Middle frontal gyrus (tissue), 1 donor: ENCODE measurements around the gene ABCG8.

Source experiments
- DNase-seq: peaks from one replicate; pipeline ENCODE4 v3.0.0-alpha.2; 2015; ENCODE audit warnings: low spot score; ENCODE audit errors: extremely low spot score

ABCG8 gene

DNA sequence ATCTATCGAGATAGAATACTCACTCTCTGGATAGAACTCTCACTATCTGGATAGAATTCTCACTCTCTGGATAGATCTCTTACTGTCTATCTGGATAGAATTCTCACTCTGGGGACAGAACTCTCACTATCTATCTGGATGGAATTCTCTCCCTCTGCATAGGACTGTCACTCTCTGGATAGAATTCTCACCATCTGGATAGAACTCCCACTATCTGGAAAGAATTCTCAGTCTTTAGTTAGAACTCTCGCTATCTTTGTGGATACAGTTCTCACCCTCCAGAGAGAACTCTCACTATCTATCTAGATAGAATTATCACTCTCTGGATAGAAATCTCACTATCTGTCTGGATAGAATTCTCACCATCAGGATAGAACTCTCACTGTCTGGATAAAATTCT is 16.5 kb downstream of the ABCG8 start:
- DNase-seq: no peak

DNA sequence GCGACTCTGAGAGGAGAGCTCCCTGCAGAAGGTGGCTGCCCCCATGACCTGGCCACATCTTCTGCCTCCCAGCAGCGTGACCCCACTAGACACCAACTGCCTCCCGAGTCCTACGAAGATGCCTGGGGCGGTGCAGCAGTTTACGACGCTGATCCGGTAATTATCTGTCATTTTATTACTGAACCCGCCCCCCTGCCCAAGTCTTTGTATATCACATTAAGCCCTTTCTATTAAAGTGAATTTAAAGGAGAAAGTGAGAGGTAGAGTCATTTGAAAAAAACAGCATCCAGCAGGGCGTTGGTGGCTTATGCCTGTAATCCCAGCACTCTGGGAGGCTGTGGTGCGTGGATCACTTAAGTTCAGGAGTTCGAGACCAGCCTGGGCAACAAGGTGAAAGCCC is 33.4 kb downstream of the ABCG8 start:
- no peak for DNase-seq

DNA sequence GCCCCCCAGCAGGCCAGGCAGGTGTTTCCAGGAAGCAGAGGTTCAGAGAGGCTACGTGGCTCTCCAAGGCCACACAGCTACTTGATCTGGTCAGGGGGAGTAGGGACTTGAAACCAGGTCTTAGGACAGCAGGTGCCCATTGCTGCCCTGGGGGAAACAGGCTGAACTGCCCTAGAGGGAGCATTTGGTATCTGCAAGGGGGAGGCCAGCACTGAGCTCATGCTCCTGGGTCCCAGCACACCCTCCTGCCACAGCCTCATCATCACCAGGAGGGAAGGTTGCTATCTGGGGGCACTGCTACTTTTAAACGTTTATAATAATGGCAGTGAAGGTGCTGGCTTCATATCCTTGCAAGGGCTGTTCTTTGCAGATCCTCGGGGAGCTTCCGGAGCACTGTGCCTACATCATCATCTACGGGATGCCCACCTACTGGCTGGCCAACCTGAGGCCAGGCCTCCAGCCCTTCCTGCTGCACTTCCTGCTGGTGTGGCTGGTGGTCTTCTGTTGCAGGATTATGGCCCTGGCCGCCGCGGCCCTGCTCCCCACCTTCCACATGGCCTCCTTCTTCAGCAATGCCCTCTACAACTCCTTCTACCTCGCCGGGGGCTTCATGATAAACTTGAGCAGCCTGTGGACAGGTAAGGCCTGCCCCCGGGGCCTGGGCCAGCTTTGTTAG is 36.1 kb downstream of the ABCG8 start:
- no peak for DNase-seq

DNA sequence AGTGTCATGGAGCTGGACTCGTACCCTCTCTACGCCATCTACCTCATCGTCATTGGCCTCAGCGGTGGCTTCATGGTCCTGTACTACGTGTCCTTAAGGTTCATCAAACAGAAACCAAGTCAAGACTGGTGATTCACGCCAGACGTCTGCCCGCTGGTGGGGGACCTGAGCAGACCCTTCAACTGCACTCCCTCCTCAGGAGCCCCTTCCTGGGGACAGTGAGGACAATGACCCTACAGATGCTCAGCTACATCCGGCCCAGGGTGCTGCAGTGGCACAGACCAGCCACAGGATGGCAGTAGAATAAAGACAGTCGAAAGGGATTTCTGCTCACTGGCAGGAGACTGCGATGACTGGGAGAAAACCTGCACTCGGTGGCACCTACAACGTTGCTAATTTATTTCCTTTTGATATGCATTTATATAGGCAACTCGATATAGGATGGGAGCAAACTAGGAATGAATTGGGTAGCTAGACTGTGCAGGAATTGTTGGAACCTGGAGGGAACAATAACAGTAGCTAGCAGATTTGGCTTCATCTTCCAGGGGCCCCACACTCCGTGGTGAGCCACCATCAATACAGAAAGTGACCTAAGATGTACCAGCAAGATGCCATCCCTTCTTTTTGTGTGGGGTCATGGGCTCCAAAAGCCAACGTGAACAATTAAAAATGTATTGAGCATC is 39.2 kb downstream of the ABCG8 start:
- peak; percentile 56 for DNase-seq

DNA sequence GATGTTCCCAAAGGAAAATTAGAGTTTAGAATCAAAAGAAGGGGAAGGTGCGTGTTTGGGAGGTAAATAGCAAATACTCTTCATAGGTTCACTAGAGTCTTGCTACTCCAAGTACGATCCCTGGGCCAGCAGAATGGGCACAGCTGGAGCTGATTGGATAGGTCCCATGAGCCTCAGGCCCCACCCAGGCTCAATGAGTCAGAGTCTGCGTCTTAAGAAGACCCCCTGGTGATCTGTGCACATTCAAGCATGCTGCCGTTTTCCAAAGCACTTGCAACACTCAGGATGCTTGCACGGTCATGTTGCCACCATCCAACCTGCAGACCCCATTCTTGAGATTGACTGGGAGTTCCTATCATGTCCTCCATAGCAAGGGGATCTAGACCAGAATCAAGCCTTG is 40.5 kb downstream of the ABCG8 start:
- no peak for DNase-seq

DNA sequence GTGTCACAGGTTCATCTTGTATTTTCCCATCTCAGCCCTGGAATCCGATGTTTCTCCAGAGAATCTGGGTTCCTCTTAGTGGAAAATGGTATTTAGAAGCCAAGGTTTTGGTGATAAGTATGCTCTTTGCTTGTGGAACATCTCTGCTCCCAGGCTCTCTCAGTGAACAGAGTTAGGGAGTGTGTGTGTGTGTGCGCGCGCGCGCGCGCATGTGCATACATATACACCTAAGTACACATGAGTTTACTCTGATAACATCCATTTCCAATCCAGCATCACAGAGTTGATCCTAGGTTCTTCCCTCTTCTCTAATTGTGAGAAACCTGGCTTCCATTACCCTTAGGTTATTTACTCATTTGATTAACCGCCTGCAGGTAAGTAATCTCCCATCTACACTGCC is 41.7 kb downstream of the ABCG8 start:
- DNase-seq: no peak

DNA sequence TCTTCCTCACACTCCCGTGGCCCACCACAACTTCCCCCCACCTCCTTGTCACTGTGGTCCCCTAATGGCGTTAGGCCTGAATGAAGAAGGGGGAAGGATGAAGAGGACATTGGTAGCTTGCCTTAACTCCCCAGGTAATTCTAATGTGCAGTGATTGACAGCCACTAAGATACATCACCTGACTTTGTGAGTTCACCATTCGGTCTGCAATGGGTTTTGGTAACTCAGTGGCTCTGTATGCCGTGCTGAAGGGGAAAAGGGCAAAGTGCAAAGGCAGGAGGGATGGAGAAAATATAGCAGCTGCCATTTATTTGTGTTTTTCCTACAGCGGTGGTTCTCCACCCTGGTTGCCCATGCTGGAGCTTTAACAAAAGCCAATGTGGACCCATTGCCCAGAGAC is 42.2 kb downstream of the ABCG8 start:
- no peak for DNase-seq

DNA sequence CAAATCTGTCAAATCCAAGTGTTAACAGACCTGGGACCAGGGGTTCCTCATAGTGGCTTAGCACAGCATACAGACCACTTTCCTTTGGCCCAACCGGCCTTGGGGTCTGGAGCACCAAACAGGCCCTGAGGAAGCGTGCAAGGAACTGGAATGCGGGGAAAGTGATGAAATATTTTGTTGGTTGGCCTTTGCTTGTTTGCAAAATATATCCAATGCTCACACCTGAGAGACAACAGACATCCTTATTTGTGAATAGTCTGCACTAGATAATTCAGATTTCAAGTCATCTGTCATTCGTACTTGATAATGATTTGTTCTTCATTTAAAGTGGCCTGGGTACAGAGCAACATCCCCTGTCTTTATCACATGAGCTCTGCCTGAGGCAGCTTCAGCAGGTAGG is 43.5 kb downstream of the ABCG8 start:
- DNase-seq: no peak

DNA sequence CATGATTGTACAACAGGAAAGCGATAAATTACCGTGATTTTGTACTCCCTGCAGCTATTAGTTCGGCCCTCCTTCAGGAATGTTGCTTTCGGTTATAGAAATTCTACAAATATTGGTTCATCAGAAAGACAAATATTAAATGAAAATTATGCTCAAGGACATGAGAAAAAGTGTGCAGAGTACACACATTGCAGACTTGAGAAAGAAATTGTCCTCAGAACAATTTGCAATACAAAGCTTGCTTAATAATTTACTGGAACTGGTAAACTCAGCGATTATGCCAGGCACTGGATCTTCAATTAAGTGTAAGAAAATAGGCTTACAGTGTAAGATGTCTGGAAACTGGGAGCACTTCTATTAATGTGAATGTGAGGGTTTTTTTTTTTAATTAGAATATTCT is 45.9 kb downstream of the ABCG8 start:
- DNase-seq: no peak

DNA sequence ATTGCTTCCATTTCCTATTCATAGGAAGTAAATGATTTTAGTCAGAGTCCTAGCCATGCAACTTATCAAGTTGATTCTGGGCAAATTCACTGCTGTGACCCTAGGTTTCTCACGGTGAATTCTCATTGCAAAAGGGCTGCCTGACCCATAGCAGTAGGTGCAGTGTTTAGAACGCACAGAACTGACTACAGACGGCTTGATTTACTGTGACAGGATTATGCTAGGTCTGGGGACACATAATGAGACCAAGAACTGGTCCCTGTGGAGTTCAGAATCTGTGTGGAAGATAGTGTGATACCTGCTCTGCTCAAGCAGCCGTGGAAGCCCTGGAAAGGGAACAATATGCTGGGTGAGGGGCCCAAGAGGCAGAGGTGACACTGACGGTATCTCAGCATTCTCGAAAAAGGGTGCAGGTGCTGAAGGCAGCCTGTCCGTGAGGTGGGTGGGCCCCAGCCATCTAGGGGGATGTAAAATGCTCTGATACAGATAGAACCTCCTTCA is 46.4 kb downstream of the ABCG8 start:
- DNase-seq: no peak

DNA sequence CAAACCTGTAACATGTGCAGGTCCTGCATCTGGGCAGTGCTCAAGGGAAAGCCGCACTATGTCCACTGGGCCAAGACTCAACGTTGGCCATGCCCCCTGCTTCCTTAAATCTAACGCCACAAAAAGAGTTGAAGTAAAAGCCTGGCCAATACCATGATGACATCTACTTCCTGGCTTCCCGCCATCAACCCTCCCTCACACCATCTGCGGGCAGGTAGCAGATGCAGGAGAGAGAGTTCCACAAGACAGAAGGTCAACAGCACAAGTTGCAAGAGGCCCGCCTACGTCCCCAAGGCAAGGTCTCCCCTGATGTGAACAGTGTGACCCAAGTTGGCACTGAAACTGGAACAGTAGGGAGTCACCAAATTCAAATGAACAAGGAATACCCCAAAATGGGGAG is 48.4 kb downstream of the ABCG8 start:
- no peak for DNase-seq

DNA sequence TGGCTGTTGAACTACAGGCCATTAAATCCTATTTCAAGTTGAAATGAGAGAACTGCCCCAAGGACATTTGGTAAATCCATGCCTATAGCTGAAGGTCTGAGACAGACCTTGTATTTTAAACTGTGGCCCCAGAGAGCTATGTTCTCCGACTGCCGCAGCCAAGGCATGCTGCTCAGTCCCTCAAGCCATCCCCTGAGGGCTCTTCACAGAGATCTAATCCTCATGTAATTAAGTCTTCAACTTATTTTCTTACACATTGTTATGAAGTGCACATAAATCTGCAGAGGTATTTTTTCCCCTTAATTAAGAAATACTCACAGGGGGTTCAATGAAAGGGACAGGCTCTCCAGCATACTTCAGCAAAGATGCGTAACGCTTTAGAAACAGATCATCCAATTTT is 50.6 kb downstream of the ABCG8 start:
- no peak for DNase-seq

DNA sequence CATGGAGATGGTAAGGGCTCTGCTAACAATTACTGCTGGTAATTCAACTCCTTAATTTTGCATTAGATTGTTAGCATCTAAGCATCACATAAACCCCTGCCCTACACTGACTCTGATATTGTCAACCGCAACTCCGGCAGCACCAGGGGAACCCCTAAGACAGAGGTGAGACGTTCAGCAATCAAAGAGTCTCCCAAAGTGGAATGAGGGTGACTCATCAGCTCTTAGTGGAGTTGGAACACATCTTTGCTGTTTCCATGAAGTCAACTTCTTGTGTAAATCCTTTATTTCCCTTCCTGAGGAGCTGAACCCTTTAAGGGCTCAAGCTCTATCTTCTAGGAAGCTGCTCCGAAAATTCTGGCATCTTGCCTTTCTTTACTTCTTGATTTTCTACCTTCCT is 52.1 kb downstream of the ABCG8 start:
- DNase-seq: no peak

DNA sequence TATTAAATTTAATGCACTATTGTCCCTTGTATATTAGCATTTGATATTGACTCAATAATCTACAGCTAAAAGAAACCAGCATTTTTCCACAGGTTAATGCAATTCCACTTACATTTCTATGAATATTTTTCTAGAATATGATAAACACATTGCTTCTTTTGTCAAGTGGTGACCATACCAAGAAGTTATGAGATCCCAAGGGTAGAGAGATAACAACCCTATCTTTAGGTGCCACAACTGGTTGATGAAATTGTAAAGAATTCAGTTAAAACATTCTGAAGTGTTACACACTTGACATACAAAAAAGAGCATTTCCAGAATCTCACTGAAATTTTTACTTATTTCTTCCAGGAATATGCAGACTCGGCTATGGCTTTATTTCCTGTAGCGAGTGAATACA is 56.0 kb downstream of the ABCG8 start:
- DNase-seq: no peak

DNA sequence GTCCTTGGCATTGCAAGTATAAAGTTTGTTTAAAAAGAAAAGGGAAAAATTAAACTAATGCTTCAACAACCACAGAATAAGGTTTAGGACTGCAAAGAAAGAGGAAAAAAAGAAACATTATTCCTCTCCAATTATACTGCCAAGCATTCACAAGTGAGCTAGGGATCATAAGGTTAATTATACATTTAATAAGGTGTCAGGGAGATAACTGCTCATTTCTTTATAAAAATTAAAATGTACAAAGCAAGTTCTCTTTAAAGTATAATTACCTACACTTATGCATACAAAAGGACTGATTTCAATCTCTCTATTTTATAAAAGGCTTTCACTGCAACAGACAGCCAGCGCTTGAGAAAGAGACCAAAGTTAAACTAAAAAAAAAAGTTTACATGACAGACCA is 58.1 kb downstream of the ABCG8 start:
- DNase-seq: no peak

DNA sequence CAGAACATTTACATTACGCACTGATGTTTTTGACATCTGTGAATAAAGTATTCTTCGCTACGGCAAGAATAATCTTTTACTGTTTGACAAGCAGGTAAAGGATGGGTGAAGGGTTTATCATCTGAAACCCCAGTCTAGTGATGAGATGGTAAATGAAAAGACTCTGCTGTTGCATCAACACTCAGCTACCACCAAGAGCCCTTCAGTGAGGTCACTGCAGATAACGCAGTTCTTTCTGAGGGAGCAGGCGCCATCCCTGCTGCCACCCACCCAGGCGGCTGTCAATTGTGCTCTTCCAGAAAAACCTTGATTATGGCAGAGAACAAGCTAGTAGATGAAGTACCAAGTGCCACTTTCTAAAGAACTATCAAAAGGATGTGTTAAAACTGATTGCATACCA is 58.7 kb downstream of the ABCG8 start:
- DNase-seq: no peak

DNA sequence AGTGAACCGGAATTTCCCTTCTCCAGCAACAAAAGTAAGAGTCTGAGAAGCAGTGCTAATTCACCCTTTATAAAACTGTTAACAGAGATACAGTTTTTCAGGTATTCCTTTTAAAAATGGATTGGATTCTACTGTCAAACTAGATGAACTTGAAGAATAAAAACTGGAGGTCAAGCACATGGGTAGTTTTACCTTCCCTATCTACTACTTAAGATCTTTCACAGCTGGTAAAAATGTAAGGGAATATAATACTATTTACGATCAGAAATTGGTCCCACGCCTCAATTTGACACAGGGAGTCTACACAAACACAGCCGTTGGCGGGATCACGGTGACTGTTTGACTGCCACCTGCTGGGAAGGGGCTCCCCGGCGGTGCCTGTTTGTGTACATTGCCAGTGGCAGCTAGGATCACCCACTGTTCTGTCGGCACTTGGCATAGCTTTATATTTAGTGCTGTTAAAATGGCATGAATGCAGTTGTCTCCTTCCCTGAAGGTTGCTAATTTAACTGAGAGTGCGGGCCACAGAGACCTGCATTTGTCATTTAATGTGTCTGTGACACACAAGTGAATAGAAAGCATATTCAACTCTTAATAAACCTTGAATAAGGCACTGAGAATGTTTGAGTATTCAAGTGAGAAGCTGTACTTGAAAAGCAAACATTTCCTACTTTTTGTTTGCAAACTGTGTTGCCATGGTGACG is 59.5 kb downstream of the ABCG8 start:
- DNase-seq: no peak

DNA sequence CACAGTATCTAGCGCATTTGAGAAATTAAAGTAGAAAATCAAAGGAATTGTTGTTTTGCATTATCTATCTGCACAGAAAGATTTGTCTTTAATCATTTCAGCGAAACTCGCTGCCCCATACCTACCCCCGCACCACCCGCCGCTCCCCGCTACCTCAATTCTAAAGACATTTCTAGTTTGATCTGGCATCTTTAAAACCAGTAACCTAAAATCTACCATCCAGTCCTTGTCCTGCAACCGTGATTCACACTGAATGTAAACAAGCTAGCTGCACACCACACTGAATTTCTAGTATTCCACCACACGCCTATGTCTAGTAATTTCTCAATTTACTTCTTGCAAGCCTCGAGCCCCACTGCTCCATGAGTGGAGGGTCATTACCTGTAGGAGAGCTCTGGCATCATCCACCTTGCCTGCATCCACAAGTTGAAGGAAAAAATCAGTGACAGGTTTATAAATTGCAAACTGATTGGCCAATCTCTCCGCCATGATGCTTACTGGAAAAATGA is 60.1 kb downstream of the ABCG8 start:
- DNase-seq: no peak

DNA sequence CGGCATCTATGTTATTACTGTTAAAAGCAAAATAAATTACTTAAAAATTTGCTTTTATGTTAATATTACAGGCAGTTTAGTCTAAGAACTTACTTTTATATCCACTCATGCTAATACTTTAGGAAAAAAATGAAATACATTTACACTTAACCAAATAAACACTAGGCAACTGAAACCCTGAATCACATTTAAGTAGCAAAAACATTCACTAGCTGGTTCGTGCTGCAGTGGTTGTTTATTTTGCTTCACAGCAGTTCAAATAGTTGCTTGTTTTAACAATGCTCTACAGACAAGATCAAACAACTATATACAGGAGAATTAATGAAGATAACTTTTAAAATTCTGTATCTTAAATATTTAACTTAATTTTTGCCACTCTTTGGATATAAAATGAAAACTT is 60.8 kb downstream of the ABCG8 start:
- DNase-seq: no peak

DNA sequence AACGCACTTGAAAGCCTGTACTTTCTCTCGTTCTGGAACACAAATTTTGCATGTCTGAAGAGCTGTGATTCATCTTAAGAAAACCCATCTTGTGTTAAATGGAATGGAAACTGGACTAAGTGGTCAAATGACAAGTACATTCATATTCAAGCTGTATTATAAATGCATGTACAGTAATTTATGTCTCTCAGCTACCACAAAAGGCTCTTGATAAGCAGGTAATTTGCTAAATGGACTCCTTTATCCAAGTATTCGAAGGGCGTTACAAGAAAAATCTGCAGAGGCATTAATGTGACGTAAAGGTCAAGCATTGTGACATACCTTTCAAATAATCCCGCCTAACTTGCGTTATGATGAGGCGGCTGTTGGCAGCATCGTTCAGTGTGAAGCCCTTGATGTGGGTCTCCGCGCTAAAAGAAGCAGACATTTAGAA is 66.6 kb downstream of the ABCG8 start:
- no peak for DNase-seq

DNA sequence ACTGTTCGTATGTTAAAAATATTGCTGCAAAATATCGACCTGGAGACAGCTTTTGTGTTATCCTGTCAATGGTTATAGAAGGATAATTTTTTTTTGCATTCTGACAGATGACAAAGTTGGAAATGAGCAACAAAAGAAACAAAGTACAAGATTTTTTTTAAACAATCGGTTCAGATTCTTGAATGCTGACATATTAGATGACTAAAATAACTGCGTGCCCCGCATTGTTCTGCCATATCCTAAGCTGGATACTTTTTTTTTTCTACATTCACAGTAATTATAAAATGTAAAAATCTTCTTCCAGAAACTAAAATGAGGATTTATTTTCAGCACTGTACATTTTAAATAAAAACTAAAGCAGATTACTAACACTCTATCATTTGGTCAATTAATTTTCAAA is 67.1 kb downstream of the ABCG8 start:
- DNase-seq: no peak

DNA sequence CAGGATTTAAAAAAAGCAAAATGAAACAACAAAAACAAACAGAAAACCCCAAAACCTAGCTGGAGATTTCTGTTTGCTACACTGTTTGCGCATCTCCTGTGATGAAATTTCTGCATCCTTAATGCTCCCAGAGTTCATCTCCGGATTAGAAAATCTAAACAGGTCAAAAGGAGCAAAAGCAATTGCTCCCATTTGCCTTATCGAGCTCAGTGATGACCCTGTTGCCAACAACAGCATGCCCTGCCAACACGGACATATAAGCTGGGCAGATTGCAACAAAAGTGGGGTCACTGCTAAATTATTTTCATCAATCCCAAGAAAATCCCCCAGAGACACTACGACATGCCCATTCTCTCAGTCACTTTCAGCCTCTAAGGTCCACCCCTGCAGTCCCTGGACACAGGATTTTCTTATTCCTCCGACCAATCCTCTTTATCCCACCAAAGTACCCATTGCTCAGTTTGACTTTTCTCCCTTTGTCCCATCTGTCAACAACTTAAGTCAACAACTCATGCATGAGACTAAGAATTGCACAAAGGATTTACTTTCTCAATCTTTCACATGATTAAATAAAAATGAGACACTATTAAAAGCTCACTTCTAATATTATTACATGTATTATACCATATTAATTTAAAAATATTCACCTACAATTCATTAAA is 67.8 kb downstream of the ABCG8 start:
- DNase-seq: no peak
